ENCODE results near the gene RESF1.
"Not testable (repeated sequence)": the region's sequence is repeated elsewhere in the genome, so short reads cannot be mapped to it uniquely, and the experiment has no call there.

Gene RESF1, protein sequence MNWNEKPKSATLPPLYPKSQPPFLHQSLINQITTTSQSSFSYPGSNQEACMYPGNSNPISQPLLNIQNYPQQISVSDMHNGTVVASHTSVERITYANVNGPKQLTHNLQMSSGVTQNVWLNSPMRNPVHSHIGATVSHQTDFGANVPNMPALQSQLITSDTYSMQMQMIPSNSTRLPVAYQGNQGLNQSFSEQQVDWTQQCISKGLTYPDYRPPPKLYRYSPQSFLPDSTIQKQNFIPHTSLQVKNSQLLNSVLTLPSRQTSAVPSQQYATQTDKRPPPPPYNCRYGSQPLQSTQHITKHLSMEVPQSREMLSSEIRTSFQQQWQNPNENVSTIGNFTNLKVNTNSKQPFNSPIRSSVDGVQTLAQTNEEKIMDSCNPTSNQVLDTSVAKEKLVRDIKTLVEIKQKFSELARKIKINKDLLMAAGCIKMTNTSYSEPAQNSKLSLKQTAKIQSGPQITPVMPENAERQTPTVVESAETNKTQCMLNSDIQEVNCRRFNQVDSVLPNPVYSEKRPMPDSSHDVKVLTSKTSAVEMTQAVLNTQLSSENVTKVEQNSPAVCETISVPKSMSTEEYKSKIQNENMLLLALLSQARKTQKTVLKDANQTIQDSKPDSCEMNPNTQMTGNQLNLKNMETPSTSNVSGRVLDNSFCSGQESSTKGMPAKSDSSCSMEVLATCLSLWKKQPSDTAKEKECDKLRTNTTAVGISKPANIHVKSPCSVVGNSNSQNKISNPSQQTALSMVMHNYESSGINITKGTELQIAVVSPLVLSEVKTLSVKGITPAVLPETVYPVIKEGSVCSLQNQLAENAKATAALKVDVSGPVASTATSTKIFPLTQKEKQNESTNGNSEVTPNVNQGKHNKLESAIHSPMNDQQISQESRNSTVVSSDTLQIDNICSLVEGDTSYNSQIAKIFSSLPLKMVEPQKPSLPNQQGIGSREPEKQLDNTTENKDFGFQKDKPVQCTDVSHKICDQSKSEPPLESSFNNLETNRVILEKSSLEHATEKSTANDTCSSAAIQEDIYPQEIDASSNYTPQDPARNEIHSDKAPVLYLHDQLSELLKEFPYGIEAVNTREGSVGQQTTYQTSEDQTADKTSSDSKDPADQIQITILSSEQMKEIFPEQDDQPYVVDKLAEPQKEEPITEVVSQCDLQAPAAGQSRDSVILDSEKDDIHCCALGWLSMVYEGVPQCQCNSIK (N-terminal part only)

DNA sequence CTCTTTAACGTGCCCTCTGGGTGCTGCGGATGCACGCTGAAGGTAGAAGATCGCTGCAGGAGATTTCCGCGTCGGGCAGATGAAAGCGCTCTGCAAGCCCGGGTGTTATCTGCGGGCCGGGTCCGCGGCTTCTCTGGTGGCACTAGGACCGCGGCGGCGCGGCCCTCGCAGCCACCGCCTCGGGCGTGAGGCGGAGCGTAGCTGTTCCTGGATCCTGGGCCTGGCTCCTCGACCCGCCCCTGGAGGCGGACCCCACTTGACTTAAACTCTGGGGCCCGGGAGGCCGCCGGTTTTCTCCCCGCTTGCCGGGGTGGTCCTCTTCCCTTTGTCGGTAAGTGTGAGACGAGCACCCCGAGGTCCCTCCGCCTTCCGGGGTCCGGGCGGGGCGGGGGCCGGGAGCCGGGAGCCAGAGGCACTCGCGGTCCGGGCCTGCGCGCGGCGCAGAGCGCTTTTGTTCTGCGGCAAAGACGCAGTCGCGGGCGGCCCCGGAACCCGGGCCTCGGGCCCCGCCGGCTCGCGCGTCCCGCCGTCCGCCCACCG, at the start of gene RESF1:
TSS of gene RESF1 (plus strand) at position 255 of the 540 bp plus-strand sequence. CDS start 21,541 bp downstream, outside the sequence.
- DNase-seq, result peak; percentile 51 to 78 (median 64)

DNA sequence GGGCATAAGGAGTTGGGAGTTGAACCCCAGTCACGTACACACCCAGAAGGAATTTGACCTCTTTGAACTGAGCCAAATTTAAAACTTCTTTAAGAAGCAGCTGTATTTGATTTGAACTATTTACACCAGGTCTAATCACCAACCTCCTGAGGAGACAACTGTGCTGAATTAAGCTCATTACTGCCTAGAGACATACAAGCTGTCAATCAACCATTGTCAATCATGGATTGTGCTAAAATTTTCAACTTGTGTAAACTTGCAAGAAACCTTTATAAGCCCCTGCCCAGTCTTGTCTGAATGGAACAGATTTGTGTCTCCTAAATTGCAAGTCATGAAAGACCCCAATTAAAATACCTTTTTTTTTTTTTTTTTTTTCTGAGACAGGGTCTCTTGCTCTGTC, 44.3 kb upstream of the RESF1 start:
- DNase-seq, result no peak

DNA sequence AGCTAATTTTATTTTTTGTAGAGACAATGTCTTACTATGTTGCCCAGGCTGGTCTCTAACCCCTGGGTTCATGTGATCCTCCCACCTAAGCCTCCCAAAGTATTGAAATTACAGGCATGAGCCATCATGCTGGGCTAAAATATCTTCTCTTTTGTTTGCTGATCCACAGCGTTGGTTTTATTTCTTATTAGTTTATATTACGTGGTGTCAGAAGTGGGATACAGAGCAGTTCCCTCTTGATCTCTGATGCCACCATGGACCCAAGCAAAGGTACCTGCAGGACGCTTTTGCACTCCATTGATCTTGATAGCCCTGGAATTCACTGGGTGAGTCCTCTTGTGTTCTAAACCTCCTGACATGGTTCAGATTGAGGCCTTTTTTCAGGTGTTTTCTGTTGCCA, 43.8 kb upstream of the RESF1 start:
- DNase-seq, result no peak

DNA sequence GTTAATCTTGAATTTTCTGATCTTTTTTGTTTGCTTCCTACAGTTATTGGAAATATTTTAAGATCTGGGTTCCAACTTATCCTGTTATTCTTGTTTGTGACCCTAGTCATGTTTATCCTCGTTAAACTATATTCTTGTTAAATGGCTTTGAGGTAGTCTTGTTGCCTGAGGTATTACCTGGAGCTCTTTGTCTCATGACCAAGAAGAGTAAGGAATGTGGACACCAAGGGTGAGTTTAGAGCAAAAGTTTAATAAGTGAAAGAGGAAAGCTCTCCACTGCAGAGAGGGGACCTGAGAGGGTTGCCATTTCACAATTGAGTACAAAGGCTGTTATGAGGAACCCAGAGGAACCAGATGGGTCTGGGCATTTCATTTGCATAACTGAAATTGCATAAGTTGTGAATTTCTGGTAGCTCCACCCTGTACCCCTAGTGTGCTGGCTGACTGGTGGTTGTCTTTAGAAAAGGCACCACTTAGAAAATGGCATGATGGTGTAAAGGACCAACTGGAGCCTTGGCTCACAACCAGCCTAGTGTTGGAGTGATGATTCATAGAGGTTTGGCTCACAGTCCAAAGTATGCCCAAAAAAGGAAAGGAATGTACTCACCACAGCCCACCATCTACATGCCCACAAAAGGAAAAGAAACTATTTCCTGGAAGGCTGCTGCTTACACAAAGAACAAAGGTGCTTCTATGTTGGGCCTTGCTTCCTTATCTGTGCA, 36.7 kb upstream of the RESF1 start:
- DNase-seq, result no peak

DNA sequence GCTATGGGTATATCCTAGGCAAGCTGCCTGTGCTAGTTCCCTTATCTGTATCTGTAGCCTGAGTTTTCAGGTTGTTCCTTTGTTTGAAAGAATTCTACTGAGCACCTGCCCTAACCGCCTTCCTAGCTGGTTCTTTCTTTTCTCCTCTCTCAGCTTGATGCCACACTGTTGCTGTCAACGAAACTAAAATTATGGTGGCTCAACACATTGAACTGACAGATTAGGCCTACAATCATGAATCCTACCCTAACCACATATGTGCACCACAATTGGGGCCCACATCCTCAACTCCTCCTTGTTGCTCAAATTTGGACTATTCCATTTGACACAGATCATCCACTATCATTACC, 36.2 kb upstream of the RESF1 start:
- no peak for DNase-seq

DNA sequence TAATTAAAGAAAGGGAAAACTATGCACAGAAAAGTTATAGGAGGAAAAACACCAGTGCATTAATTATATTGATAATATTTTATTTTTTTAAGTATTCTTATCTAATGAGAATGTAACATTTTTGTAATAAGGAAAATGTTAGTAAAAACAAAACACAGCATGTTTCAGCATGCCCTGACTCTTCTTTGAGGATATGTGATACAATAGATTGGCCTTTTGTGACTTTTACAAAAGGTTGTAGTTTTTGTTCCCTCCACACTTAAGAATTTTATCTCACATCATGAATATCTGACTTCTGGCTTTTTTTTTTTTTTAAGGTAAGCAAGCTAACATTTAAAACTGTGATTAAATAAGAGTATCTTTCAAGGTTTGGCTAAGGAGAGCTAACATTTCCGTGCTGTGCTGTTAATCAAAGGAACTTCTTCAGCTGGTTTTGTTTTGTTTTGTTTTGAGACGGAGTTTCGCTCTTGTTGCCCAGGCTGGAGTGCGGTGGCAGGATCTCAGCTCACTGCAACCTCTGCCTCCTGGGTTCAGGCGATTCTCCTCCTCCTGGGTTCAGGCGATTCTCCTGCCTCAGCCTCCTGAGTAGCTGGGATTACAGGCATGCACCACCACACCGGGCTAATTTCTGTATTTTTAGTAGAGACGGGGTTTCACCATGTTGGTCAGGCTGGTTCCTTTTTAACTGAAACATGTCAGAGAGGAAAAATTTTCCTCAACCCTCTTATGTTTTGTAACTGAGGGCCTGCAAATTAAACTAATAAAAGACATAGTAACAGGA, 30.8 kb upstream of the RESF1 start:
- no peak for DNase-seq

DNA sequence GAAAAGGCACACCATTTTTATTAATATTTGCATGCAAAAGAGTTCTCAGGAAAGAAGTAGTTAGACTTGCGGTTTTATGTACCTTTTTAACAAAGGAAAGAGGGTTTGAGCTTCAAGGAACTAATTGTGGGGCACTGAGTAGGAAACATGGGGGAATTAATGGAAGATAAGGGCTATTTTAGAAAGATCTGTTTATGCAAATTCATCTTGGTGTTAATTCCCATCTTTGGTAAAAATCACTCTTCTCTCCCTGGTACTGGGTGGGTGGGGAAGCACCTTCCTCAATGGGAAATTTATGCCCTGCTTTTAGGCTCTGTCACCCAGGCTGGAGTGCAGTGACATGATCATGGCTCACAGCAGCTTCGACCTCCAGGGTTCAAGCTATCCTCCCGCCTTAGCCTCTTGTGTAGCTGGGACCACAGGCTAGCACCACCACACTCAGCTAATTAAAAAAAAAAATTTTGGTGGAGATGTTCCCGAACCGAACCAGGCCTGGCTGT, 30.1 kb upstream of the RESF1 start:
- DNase-seq, result no peak

DNA sequence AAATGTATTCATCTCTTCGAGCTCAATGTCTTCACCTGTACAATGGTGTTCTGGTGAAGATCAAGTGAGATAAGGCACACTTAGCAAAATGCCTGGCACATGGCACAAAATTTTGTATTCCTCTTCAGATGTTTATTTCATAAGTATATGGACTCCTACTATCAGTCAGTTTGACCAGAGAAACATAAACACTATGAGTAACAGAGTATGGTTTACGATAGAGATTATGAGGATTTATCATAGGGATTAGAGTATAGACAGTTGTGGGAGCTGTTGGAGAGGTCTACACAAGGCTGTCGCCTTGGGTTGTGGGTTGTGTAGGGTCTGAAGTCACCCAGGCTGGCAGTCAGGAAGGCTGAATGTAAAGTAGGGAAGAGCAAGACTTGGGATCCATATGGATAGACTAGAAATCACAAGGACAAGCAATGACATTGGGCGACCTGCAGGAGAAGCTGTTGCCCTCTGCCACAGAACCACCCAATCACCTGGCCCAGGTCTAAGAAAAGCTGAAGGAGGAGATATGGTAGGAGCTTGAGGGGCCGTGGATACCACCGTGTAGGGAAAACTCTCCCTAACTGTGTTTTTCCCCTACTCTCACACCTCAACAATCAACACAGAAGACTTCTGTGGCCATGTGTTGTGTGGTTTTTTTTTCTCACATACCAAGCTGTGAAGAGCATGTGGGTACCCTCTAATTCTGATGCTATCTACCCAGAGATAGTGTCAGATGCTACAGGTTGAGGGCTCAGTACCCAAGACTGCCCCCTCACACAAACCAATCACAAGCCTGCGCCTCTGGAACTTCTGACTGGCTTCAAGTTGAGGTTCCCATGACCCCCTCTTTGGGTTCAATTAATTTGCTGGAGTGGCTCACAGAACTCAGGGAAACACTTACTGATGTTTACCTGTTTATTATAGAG, 27.2 kb upstream of the RESF1 start:
- no peak for DNase-seq

DNA sequence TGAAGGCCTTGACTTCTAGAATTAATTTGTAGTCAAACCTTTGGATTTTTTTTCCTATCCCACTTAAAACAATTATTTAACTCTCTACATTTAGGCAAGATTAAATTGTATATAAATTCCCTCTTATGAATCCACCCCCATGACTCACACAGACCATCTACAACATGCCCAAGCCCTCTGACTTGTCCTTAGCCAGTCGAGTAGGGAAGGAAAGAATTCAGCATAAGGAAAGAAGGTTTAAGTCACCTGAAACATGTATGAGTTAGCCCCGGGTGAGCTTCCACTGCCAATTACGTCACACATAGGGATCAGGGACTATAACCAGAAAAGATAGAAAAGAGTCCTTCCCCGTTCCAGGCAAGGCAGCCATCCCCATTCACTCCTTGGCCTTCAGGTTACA, 14.9 kb upstream of the RESF1 start:
- DNase-seq, result no peak

DNA sequence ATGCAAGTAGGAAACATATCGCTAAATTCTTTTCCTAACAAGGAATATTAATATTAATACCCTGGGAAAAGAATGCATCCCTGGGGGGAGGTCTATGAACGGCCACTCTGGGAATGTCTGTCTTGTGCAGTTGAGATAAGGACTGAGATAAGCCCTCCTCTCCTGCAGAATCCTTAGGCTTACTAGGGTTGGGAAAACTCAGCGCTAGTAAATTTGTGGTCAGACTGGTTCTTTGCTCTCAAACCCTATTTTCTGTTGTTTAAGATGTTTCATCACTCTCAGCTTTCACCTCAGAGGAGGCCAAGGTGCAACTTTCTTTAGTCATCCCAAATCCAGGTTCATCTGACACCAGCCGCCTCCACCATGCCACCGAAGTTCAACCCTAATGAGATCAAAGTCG, 11.2 kb upstream of the RESF1 start:
- no peak for DNase-seq

DNA sequence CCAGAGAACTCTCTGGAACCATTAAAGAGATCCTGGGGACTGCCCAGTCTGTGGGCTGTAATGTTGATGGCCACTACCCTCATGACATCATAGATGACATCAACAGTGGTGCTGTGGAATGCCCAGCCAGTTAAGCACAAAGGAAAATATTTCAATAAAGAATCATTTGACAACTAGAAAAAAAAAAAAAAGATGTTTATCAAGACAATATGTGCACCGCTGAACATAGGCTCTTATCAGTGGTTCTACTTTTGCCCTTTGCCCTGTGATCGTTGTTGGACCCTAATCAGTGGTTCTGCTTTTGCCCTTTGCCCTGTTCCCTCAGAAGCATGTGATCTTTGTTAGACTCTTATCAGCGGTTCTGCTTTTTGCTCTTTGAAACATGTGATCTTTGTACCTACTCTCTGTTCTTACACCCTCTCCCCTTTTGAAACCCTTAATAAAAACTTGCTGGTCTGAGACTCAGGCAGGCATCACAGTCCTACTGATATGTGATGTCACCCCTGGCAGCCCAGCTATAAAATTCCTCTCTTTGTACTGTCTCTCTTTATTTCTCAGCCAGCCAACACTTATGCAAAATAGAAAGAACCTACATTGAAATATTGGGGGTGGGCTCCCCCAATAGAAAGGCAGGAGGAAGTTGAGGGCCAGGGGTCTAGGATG, 10.4 kb upstream of the RESF1 start:
- DNase-seq, result not testable (repeated sequence)

DNA sequence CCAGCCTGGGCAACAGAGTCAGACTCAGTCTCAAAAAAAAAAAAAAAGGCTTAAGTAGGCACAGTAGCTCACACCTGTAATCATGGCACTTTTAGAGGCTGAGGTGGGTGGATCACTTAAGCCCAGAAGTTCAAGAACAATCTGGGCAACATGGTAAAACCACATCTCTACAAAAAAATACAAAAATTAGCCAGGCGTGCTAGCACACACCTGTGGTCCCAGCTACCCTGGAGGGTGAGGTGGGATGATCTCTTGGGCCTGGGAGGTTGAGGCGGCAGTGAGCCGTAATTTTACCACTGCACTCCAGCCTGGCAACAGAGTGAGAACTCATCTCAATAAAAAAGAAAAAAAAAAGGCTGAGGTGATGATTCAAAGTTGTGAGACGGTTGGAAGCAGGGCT, 9.1 kb upstream of the RESF1 start:
- DNase-seq, result no peak

DNA sequence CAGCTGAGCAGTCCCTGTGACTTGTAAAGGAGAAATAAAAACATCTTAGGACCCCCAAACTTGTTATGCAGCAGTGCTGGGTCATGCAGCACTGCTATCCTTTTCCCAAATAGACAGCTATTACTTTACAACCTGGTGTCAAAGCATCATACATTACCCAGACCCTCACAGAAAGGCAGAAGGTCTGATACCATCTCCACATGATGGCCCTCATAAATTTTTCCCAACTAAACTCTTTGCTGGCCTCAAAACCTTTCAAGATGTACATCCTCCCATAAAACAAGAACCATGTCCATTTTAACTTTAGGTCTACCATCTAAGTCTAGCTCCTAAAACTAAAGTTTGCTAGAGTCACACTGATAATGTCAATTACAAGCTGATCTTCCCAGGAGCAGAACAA, 8.7 kb upstream of the RESF1 start:
- no peak for DNase-seq

DNA sequence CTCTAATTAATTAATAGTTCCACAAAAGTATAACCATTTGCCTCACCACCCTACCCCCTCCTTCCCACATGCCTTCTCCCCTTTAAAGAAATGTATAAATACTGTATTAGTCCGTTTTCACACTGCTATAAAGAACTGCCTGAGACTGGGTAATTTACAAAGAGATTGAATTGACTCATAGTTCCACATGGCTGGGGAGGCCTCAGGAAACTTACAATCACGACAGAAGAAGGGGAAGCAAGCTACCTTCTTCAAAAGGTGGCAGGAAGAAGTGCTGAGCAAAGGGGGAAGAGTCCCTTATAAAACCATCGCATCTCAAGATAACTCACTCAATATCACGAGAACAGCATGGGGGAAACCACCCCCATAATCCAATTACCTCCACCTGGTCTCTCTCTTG, 8.2 kb upstream of the RESF1 start:
- DNase-seq, result no peak

DNA sequence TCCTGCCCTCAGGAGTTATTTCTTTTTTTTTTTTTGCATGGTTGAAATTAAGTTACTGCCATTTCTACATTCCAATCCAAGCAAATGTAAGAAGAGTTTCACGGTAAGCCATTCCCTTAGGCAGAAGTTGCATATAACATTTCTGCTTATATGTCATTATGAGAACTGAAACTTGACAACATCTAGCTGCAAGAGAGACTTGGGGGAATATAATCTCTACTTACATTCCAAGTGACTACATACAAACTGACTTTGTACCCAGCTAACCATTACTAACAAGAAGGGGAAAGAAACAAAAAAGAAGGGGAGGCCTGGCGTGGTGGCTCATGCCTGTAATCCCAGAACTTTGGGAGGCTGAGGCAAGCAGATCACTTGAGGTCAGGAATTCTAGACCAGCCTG, 7.3 kb upstream of the RESF1 start:
- no peak for DNase-seq

DNA sequence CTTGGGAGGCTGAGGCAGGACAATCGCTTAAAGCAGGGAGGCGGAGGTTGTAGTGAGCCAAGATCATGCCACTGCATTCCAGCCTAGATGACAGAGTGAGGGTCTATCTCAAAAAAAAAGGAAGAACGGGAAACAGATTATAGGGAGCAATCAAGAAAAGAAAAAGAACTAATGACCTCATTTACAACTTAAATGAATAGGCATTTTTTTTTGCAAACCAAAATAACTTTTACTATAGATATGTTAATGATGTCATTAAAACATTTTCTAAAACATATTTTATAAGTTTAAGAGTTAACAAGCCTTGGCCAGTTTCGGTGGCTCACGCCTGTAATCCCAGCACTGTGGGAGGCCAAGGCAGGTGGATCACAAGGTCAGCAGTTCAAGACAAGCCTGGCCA, 6.8 kb upstream of the RESF1 start:
- DNase-seq, result no peak

DNA sequence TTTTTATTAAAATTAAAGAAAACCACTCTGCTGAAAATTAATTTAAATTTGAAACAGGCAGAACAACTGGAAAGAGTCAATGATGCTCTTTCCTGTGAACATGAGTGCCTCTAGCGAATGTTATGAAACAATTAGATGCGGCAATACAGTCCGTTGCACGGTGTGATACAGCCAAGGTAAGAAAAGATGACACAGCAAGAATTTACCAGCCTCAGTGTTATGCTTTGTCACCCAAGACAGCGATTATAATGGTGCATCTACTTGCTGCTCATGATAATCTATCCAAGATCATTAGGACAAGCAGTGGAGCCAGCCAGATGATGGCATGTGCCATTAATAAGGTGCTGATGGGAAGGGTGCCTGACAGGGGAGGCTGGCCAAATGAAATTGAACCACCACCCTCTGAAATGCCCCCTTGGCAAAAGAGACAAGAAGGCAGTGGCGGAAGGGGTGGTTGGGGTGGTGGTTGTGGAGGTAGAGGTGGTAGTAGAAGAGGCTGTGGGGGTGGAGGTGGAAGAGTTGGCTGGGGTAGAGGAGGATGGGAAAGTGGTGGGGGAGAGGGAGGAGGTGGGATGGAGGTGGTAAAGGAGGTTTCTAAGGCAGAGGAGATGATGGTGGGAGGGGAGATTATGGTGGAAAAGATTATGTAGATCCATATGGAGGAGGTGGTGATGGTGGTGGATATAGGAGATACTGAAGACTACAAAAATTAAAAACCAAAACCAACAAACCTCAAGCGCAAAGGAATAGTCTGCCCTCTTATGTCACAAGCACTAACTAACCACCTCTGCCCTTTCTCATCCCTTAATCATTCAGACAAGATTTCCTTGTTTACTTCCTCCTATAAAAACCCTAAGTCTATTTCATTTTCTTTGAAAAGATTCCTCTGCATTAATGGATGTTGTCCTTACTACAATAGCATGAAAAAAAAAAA, 4.0 kb upstream of the RESF1 start:
- DNase-seq, result no peak

DNA sequence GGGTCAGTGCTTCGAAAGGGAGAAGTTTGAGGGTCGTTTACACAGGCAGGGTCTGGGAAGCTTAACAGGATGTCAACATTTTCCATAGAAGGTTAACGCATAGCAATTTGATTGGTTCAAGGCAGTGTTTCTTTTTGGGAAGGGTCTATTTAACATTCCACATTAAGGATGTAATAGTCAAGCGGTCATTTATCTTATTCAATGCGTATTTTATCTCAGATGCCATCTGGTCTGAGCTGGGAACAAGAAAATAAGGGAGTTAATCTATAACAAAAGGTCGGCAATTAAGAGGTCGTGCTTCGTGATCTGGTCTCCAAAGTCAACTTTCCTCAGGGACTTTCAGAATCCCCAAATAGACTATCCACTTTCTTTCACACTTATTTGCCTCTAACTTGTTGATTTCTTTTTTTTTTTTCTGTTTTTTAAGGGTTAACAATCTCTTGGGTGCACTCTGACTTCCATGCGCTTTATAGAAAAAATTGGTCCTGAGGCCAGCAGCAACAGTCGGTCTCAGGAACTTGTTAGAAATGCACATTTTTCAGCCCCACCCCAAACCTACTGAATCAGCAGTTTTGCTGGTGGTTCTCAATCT, 550 bp upstream of the RESF1 start:
- DNase-seq, result no peak

Data from activated CD4-positive, CD25-positive, alpha-beta regulatory T cell (primary cell).